Endothelial cell of umbilical vein (primary cell): ENCODE data around the gene SLC8A2.

Experiments used
- CTCF ChIP-seq, 2 donors: IDR thresholded peaks; 1 replicate in 1 of 2; 2 replicates in 1 of 2; pipeline ENCODE4 v1.5.1; 2011; ENCODE audit warnings: low read length in 2 of 2, mild to moderate bottlenecking in 2 of 2, moderate library complexity in 2 of 2, control low read depth in 1 of 2, inconsistent platforms in 1 of 2, low read depth in 1 of 2; ENCODE audit not compliant: insufficient read depth in 1 of 2; ENCODE audit errors: extremely low read depth in 1 of 2
- EZH2 ChIP-seq: IDR thresholded peaks from 2 replicates; pipeline ENCODE4 v1.6.1; 2012; ENCODE audit warnings: borderline replicate concordance, low read depth, mild to moderate bottlenecking, moderate library complexity, low read length, inconsistent platforms; ENCODE audit not compliant: severe bottlenecking
- JUN ChIP-seq: IDR thresholded peaks from 2 replicates; pipeline ENCODE4 v1.6.1; 2011; ENCODE audit warnings: borderline replicate concordance, low read depth; ENCODE audit not compliant: insufficient read length, insufficient read depth
- MYC ChIP-seq: IDR thresholded peaks from one replicate; pipeline ENCODE4 v1.6.1; 2011; ENCODE audit warnings: mild to moderate bottlenecking, low read depth, low read length
- POLR2A ChIP-seq: IDR thresholded peaks from 2 replicates; pipeline ENCODE4 v1.6.1; 2012; ENCODE audit warnings: low read depth, mild to moderate bottlenecking, control low read depth, low read length

GRCh38 chr19:47505506-47505905 is 33.8 kb upstream of the SLC8A2 start:
- TF ChIP-seq EZH2 (no peak), POLR2A (no peak), MYC (no peak), JUN (no peak), CTCF (IDR thresholded peaks at IDR 0.05; ENCODE audit: extremely low read depth in 1 of 2, insufficient read depth in 1 of 2, low read depth in 1 of 2, low read length in 2 of 2) (no peak)
